Measurements from ENCODE around the gene IRAK2. TPM values are rescaled to one million over a fixed set of nuclear protein-coding genes. Genes with fewer than 3 reads are reported as not detected.
"Not testable (repeated sequence)": the region's sequence is repeated elsewhere in the genome, so short reads cannot be mapped to it uniquely, and the experiment has no call there.

IRAK2 gene
- total RNA-seq, 4 donors from 2014 or later, result 6.1 to 23.8 (median 7.6) TPM

DNA sequence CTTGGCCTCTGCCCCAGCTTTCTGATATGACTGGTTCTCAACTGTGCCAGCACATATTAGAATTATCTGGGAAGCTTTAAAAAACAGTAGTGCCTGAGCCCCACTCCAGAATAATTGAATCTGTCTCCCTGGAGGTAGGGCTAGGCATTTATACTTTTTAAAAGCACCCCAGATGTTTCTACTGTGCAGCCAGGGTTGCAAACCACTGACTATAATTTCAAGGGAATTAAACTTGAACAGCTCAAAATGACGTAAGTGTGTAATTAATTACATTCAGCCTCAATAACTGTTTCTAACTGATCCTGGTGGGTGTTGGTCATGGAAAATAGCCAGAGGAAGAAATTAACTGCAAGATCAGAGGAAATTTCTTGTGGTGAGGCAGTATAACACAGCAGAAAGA, 4.4 kb upstream of the IRAK2 start:
- ATAC-seq (ENCODE audit: low FRiP score), result no peak
- DNase-seq (ENCODE audit: low spot score), result no peak
- TF ChIP-seq, protein P1, sequence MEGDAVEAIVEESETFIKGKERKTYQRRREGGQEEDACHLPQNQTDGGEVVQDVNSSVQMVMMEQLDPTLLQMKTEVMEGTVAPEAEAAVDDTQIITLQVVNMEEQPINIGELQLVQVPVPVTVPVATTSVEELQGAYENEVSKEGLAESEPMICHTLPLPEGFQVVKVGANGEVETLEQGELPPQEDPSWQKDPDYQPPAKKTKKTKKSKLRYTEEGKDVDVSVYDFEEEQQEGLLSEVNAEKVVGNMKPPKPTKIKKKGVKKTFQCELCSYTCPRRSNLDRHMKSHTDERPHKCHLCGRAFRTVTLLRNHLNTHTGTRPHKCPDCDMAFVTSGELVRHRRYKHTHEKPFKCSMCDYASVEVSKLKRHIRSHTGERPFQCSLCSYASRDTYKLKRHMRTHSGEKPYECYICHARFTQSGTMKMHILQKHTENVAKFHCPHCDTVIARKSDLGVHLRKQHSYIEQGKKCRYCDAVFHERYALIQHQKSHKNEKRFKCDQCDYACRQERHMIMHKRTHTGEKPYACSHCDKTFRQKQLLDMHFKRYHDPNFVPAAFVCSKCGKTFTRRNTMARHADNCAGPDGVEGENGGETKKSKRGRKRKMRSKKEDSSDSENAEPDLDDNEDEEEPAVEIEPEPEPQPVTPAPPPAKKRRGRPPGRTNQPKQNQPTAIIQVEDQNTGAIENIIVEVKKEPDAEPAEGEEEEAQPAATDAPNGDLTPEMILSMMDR (IDR thresholded peaks at IDR 0.05), result no peak

DNA sequence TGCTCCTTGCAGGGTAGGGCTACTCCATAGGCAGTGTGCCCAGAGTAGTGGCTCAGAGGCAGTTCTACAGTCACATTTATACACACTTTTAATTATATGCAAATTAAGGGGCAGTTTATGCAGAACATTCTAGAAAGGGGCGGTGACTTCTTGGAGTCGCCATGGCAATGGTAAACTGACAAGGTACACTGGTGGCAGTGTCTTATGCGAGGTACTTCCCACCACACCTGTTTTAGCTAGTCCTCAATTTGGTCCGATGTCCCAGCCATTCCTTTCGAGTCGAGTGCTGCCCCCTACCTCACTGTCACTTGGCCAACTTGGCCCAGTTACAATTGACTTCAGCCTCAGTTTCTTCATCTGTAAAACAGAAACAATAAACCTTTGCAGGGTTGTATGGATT, 3.8 kb upstream of the IRAK2 start:
- no peak for DNase-seq (ENCODE audit: low spot score)
- no peak for ATAC-seq (ENCODE audit: low FRiP score)
- TF ChIP-seq, protein P1 (IDR thresholded peaks at IDR 0.05), result no peak

DNA sequence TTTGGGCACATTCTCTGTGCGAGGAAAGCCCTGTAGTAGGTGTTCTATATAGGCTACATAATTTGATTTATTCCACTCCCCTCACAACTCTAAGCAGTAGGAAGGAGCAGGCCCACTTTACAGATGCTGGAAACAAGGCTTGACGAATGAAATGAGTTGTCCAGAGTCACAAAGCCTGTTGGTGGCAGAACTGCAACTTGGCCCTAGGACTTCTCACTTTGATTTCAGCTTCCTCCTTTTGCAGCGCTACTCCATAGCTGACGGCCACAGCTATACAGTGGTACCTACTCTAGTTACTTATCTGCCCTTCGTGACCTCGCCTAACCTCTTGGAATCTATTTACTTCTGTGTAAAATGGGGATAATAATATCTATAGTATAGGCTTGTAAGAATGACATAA, 2.5 kb upstream of the IRAK2 start:
- DNase-seq (ENCODE audit: low spot score) (no peak), ATAC-seq (ENCODE audit: low FRiP score) (no peak)
- TF ChIP-seq, protein P1 (IDR thresholded peaks at IDR 0.05), result no peak

DNA sequence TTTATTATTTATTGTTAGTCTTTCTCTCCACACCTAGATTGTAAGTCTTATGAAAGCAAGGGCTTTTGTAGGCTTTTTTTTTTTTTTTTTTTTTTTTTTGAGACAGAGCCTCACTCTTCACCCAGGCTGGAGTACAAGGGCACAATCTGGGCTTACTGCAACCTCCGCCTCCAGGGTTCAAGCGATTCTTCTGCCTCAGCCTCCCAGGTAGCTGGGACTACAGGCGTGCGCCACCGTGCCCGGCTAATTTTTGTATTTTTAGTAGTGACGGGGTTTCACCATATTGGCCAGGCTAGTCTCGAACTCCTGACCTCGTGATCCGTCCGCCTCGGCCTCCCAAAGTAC, 546 bp upstream of the IRAK2 start:
- not testable (repeated sequence) for ATAC-seq (ENCODE audit: low FRiP score); DNase-seq (ENCODE audit: low spot score)

DNA sequence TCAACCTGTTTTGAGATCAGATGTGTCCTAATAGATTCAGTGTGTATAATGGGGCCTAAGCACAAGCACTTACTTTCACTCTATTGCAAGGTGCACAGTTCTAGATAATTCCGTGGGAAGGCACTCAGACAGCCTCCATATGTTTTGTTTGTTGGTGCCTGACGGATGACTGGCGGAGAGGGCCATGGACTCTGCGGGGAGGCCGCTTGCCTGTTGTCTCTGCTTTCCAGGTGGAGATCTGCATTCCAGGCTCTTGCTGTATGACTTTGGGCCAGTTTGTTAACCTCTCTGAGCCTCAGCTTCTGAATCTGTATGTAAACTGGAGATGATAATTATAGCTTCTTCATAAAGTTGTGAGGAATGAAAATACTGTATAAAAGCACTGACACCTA, 1.5 kb downstream of the IRAK2 start:
- no peak for ATAC-seq (ENCODE audit: low FRiP score)
- TF ChIP-seq, protein P1 (IDR thresholded peaks at IDR 0.05), result no peak
- DNase-seq (ENCODE audit: low spot score), result no peak

DNA sequence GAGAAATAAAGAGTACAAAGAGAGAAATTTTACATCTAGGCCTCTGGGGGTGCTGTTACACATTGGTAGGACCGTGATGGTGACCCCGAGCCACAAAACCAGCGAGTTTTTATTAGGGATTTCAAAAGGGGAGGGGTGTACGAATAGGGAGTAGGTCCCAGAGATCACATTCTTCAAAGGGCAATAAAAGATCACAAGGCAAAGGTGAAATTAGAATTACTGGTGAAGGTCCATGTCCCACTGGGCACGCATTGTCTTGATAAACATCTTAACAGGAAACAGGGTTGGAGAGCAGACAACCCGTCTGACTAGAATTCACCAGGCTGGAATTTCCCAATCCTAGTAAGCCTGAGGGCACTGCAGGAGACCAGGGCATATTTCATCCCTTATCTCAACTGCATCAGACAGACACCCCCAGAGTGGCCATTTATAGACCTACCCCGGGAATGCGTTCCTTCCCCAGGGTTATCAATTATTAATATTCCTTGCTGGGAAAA, 4.3 kb downstream of the IRAK2 start:
- TF ChIP-seq, protein P1 (IDR thresholded peaks at IDR 0.05), result no peak
- DNase-seq (ENCODE audit: low spot score), result no peak
- no peak for ATAC-seq (ENCODE audit: low FRiP score)

DNA sequence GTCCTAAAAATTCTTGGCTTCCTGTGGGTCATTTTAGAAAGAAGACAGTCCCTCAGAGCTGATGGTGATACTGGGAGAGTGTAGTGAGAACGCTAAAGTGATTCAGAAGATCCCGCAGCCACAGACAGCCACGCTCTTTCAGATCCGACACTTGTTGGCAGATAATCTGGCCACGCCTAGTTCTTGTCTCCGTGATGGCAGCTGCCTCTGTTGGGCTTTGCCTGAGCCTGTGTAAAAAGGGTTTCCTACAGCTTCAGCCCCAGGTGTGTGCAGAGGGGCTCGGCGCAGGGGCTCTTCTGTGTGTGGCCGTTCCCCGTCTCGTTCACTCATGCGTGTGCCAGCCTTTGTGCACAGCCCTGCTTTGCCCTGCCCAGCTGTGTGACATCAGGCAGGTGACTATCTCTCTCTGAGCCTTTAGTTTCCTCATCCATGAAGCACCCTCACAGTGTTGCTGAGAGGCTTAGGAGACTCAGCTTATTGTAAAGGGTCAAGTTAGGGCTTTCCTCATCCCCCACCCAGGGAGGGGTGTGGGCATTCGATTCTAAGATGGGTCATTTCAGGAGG, 6.3 kb downstream of the IRAK2 start:
- ATAC-seq (ENCODE audit: low FRiP score) (no peak), DNase-seq (ENCODE audit: low spot score) (no peak)
- TF ChIP-seq, protein P1 (IDR thresholded peaks at IDR 0.05), result no peak

All from omental fat pad (tissue), 4 donors.